SK-N-MC (cell line): Measurements from ENCODE around the gene WNT8B.

Experiments
- EZH2 ChIP-seq: fragments of 200-600 bp; sonication (generic); IDR thresholded peaks from one replicate; pipeline ENCODE4 v1.6.1; 2017; ENCODE audit warnings: antibody characterized with exemption
- FOXP2 ChIP-seq: optimal IDR thresholded peaks from 2 replicates; pipeline ENCODE3; 2011; ENCODE audit warnings: mild to moderate bottlenecking, moderate library complexity; ENCODE audit not compliant: insufficient read depth; ENCODE audit errors: extremely low read length, control extremely low read depth
- POLR2AphosphoS5 ChIP-seq: IDR thresholded peaks from 2 replicates; pipeline ENCODE4 v1.6.1; 2012; ENCODE audit warnings: mild to moderate bottlenecking, low read depth, low read length, borderline replicate concordance

DNA sequence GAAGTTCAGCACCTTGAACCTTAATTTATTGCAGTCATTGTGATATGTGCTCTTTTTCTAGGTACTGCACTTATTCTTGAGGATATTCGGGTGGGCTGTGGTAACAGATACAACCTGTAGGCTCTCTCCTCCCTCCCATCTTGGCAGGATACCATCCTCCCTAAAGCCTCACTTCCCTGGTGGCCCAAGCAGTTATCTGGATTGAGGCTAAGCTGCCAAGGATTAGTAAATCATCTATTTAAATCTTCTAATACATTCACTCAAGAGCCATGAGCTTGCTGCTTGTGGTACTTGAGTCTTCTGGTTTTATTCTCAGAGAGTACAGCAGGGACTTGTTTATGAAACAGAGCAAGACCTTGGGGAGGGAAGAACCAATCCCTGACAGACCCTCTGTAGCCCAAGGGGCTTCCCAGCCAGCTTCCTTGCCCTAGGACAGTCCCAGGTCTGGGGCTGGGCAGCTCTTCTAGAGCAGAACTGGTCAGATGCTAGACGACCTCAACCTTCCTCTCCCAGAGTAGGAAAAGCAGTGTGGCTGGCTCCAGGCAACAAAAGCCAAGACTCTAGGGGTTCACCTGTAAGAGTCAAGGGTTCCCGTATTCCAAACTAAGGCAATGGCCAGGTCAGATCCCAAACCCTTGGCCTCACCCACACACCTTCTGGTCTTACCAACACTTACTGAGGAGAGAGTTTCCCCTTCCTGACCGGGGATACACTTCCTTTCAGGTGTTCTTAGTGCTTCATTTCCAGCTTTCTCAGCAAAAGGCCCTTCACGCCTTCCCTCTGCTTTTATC lies 21.3 kb downstream of the WNT8B start:
- TF ChIP-seq EZH2 (no peak), POLR2AphosphoS5 (no peak), FOXP2 (no peak)
